Measurements from ENCODE around the gene AP4S1.
A peak's percentile ranks its signal among the peaks of the same experiment; 100 is the strongest.
"Not testable (repeated sequence)": the region's sequence is repeated elsewhere in the genome, so short reads cannot be mapped to it uniquely, and the experiment has no call there.

The AP4S1 gene

GRCh38 chr14:31004007-31004406 lies 21.4 kb upstream of the AP4S1 start:
- not testable (repeated sequence) for H3K4me3 ChIP-seq (ENCODE audit: low read depth, low read length)

GRCh38 chr14:31006703-31007102 lies 18.7 kb upstream of the AP4S1 start:
- no peak overlapping the region for H3K4me3 ChIP-seq (ENCODE audit: low read depth, low read length)

DNA sequence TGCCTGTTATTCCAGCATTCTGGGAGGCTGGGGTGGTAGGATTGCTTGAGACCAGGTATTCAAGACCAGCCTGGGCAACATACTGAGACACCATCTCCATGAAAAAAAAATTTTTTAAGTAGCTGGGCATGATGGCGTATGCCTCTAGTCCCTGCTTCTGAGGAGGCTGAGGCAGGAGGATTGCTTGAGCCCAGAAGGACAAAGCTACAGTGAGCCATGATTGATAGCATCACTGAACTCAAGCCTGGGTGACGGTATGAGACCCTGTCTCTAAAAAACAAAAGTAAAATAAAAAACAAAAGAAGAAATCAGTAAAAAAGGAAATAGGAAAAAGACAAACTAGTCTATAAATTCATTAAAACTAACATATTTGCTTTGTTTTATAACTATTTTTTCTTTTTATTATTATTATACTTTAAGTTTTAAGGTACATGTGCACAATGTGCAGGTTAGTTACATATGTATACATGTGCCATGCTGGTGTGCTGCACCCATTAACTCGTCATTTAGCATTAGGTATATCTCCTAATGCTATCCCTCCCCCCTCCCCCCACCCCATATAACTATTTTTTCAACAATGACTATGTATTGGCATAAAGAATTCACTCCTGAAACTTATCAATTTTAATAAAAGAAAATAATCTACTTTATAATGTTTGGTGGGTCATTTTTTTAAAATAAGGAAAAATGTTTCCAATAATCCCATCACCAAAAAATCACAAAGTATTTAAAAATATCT lies 15.4 kb upstream of the AP4S1 start:
- no peak overlapping the region for H3K4me3 ChIP-seq (ENCODE audit: low read depth, low read length)

- H3K4me3 ChIP-seq (ENCODE audit: low read depth, low read length): no peak overlapping the region
Measured at GRCh38 chr14:31010935-31011334, 14.5 kb upstream of the AP4S1 start.

DNA sequence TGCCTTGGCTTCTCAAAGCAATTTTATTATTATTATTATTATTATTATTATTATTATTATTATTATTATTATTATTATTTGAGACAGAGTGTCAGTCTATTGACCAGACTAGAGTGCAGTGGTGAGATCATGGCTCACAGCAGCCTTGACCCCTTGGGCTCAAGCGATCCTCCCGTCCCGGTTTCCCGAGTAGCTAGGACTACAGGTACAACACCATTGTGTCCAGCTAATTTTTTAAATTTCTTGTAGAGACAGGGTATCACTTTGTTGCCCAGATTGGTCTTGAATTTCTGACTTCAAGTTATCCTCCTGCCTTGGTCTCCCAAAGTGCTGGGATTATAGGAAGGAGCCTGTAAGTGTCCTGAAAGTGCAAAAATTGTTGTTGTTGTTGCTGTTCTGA lies 11.6 kb upstream of the AP4S1 start:
- H3K4me3 ChIP-seq (ENCODE audit: low read depth, low read length): no peak overlapping the region

DNA sequence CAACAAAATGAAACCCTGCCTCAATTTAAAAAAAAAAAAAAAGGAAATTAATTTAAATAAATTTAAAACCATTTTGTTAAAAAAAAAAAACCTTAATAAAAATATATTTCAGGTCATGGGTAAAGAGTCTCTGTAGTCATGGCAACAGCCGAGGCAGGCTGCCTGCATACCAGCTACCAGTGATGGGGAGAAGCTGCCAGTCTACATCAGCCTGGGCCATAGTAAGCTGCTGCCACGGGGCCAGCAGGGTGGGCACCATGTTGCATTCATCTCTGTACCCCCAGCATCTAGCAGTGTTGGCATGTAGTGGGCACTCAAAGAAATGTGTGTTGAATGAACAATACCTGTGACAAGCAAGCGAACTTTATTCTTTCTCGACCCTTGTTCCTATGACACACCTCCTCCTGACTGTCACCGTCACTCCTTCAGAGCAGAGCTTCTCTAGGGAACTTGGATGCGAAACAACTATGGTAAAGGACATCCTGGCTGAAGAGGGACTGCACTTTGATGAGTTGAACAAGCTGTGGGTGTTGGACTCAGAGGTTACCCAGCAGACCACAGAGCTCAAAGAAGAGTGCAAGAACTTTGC lies 7.3 kb upstream of the AP4S1 start:
- H3K4me3 ChIP-seq (ENCODE audit: low read depth, low read length): no peak overlapping the region

DNA sequence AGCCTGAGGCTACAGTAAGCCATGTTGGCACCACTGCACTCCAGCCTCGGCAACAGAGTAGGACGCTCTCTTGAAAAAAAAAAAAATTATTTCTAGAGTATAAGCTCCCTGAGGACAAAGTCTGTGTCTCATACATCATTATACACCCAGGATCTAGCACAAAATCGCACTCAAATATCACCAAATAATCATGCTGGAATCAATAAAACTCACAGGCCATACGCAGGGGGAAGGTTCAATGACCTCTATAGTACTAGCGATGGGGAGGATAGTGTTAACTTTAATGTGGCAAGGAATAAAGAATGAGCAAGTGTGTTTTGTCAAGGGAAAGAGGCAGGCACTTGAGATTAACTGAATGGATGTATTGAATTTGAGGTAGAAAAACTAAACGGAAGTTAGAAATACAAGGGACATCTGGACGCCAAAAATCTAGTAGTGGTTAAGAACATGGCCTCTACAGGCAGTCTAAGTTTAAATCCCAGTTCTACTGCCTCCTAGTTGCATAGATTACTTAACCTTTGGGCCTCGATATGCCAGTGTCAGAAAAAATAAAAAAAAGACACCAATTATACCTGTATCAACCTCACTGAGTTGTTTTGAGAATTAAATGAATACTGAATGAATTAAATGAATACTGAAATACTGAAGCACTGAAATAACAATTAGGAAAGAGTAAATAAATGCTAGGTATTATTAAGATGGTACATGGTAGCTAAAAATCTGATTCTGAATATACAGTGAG lies 4.4 kb upstream of the AP4S1 start:
- H3K4me3 ChIP-seq (ENCODE audit: low read depth, low read length): no peak overlapping the region

DNA sequence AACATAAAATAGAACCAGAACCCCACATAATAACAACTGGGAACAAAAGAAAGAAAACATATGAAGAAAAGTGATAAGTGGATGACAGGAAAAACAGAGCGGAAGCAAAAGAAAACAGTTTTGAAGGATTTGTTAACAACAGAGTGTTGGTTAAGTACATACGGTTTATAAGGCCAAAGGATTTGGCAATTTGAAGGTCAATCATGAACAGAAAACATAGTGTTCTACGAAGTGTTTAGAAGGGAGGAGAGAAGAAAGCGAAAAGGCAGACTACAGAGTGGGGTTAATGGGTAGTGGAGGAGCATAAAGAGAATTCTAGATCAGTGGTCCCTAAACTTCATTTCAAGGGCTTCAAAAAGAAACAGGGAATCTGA lies 3.9 kb upstream of the AP4S1 start:
- no peak overlapping the region for H3K4me3 ChIP-seq (ENCODE audit: low read depth, low read length)

GRCh38 chr14:31022386-31022785 lies 3.1 kb upstream of the AP4S1 start:
- no peak overlapping the region for H3K4me3 ChIP-seq (ENCODE audit: low read depth, low read length)

- H3K4me3 ChIP-seq (ENCODE audit: low read depth, low read length): peak overlapping the region; percentile 89
Measured at GRCh38 chr14:31024010-31024480, 1.4 kb upstream of the AP4S1 start.

GRCh38 chr14:31024577-31025366 lies 677 bp upstream of the AP4S1 start:
- H3K4me3 ChIP-seq (ENCODE audit: low read depth, low read length): peak overlapping the region; percentile 89

DNA sequence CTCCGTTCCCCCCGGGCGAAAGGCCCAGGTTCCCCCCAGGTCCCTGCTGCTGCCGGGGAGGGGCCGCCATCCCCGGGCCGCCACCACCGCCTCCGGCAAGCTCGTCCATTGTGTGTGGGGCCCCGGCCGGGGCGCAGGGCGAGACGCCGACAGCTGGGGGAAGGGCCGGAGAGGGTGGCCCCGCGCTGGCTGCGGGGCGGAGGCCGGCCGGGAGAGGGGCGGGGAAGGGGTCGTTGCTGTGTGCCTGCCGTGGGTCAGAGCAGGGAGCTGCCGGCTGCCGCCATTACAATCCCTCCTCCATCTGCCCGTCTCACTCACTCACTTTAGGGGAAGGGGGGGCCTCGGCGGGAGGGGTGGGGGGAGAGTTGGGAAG lies 614 bp downstream of the AP4S1 start, which contains the start of gene STRN3:
STRN3 (minus strand) TSS at position 303 of the 373 bp plus-strand sequence; CDS start at position 109, 194 bp downstream.
- H3K4me3 ChIP-seq (ENCODE audit: low read depth, low read length): peak within 1 kb of the TSS; percentile 89

GRCh38 chr14:31026450-31027235 lies 1.2 kb downstream of the AP4S1 start:
- H3K4me3 ChIP-seq (ENCODE audit: low read depth, low read length): peak overlapping the region; percentile 64

- no peak overlapping the region for H3K4me3 ChIP-seq (ENCODE audit: low read depth, low read length)
Measured at GRCh38 chr14:31027847-31028246, 2.4 kb downstream of the AP4S1 start.

GRCh38 chr14:31029016-31029970 lies 3.8 kb downstream of the AP4S1 start:
- no peak overlapping the region for H3K4me3 ChIP-seq (ENCODE audit: low read depth, low read length)

DNA sequence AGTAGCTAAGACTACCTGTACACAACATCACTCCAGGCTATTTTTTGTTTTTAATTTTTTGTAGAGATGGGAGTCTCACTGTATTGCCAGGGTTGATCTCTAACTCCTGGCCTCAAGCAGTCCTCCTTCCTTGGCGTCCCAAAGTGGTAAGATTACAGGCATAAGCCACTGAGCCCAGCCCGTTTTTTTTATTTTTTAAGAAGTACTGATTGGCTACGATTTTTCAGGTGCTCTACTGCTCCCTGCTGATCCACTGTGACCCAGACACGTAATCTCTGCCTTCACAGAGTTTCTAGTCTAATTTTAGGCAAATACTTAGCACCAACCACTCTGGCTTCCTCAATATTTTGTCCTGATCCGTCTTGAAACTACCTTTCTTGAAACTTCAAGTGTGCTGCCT lies 5.0 kb downstream of the AP4S1 start:
- no peak overlapping the region for H3K4me3 ChIP-seq (ENCODE audit: low read depth, low read length)

GRCh38 chr14:31036552-31036951 lies 11.1 kb downstream of the AP4S1 start:
- H3K4me3 ChIP-seq (ENCODE audit: low read depth, low read length): no peak overlapping the region

- H3K4me3 ChIP-seq (ENCODE audit: low read depth, low read length): no peak overlapping the region
Measured at GRCh38 chr14:31037709-31038221, 12.3 kb downstream of the AP4S1 start.

Measured in iPS-11a (cell line).